Hematopoietic multipotent progenitor cell treated with erythropoietin and hydrocortisone succinate and interleukin-3 and kit ligand, for 8 days (in vitro differentiated cells): ENCODE measurements around the gene TRIM7.
"Not testable (repeated sequence)": the region's sequence is repeated elsewhere in the genome, so short reads cannot be mapped to it uniquely, and the experiment has no call there.

Source experiments
- DNase-seq: peaks from one replicate; pipeline ENCODE4 v3.0.0-alpha.2; 2015

Gene TRIM7

GRCh38 chr5:181232593-181232992, 27.6 kb upstream of the TRIM7 start:
- no peak for DNase-seq

GRCh38 chr5:181231432-181231831, 26.4 kb upstream of the TRIM7 start:
- no peak for DNase-seq

GRCh38 chr5:181230551-181230950, 25.6 kb upstream of the TRIM7 start:
- DNase-seq: no peak

- no peak for DNase-seq
Observed at GRCh38 chr5:181229996-181230395, 25.0 kb upstream of the TRIM7 start.

- no peak for DNase-seq
Observed at GRCh38 chr5:181224390-181225229, 19.6 kb upstream of the TRIM7 start.

- DNase-seq: no peak
Observed at GRCh38 chr5:181223729-181224389, 18.9 kb upstream of the TRIM7 start.

- peak; percentile 98 for DNase-seq
Observed at GRCh38 chr5:181223058-181223728, 18.2 kb upstream of the TRIM7 start, which contains the start of gene TRIM41. Gene TRIM41 (plus strand): TSS chr5:181223281. CDS start chr5:181224000, 719 bp downstream.

- DNase-seq: no peak
Observed at GRCh38 chr5:181222630-181223057, 17.6 kb upstream of the TRIM7 start.

- DNase-seq: peak; percentile 98
Observed at GRCh38 chr5:181221792-181222629, 17.0 kb upstream of the TRIM7 start.

GRCh38 chr5:181221105-181221791, 16.3 kb upstream of the TRIM7 start:
- no peak for DNase-seq

- DNase-seq: no peak
Observed at GRCh38 chr5:181220178-181220515, 15.2 kb upstream of the TRIM7 start.

- DNase-seq: no peak
Observed at GRCh38 chr5:181219262-181220177, 14.5 kb upstream of the TRIM7 start.

- peak; percentile 52 for DNase-seq
Observed at GRCh38 chr5:181218795-181219124, 13.8 kb upstream of the TRIM7 start.

- no peak for DNase-seq
Observed at GRCh38 chr5:181217803-181218062, 12.7 kb upstream of the TRIM7 start.

- peak; percentile 81 for DNase-seq
Observed at GRCh38 chr5:181217111-181217802, 12.3 kb upstream of the TRIM7 start.

GRCh38 chr5:181215997-181216989, 11.3 kb upstream of the TRIM7 start:
- peak; percentile 70 for DNase-seq

- DNase-seq: not testable (repeated sequence)
Observed at GRCh38 chr5:181214249-181214648, 9.3 kb upstream of the TRIM7 start.

- DNase-seq: no peak
Observed at GRCh38 chr5:181212934-181213333, 7.9 kb upstream of the TRIM7 start.

GRCh38 chr5:181212080-181212479, 7.1 kb upstream of the TRIM7 start:
- DNase-seq: no peak

GRCh38 chr5:181211208-181211607, 6.2 kb upstream of the TRIM7 start:
- DNase-seq: no peak
